Fibroblast of lung (primary cell): Measurements from ENCODE around the gene ALPK3. TPM values are rescaled to one million over a fixed set of nuclear protein-coding genes. Genes with fewer than 3 reads are reported as not detected.

Experiments
- DNase-seq, 2 donors: peaks; one replicate each; pipeline versions ENCODE4 v3.0.0 to v3.0.0-alpha.2; 2010; ENCODE audit warnings: low read depth in 2 of 2
- H2AFZ ChIP-seq: 2 replicates; pipeline ENCODE4 v1.5.1; 2012; ENCODE audit warnings: low read length, control low read depth, inconsistent platforms
- H3K27ac ChIP-seq: 2 replicates; pipeline ENCODE4 v1.5.1; 2011; ENCODE audit warnings: low read length, control low read depth; ENCODE audit not compliant: insufficient read depth
- H3K27me3 ChIP-seq: 2 replicates; pipeline ENCODE4 v1.5.1; 2011; ENCODE audit warnings: mild to moderate bottlenecking, low read length; ENCODE audit not compliant: control insufficient read depth, insufficient read depth
- H3K36me3 ChIP-seq: 2 replicates; pipeline ENCODE4 v1.5.1; 2011; ENCODE audit warnings: low read length; ENCODE audit not compliant: control insufficient read depth, insufficient read depth
- H3K4me1 ChIP-seq: 2 replicates; pipeline ENCODE4 v1.5.1; 2011; ENCODE audit warnings: low read length; ENCODE audit not compliant: control insufficient read depth, insufficient read depth; ENCODE audit errors: extremely low read depth
- H3K4me2 ChIP-seq: 2 replicates; pipeline ENCODE4 v1.5.1; 2011; ENCODE audit warnings: low read length, control low read depth; ENCODE audit not compliant: insufficient read depth; ENCODE audit errors: extremely low read depth
- H3K4me3 ChIP-seq, 4 experiments: fragments of 200-600 bp in 1 of 4; sonication (generic) in 1 of 4; replicated peaks in 1 of 4; 2 replicates each; pipeline ENCODE4 v1.5.1; 2011 to 2016; ENCODE audit warnings: low read length in 4 of 4, low read depth in 3 of 4, mild to moderate bottlenecking in 3 of 4, control low read depth in 2 of 4, inconsistent platforms in 1 of 4, mixed read lengths in 1 of 4; ENCODE audit not compliant: insufficient read depth in 1 of 4; ENCODE audit errors: control extremely low read depth in 1 of 4
- H3K79me2 ChIP-seq: 2 replicates; pipeline ENCODE4 v1.5.1; 2012; ENCODE audit warnings: mild to moderate bottlenecking, low read length, inconsistent platforms; ENCODE audit not compliant: control insufficient read depth, insufficient read depth
- H3K9ac ChIP-seq: 2 replicates; pipeline ENCODE4 v1.5.1; 2011; ENCODE audit warnings: mild to moderate bottlenecking, low read length, control low read depth; ENCODE audit not compliant: insufficient read depth
- H3K9me3 ChIP-seq: 2 replicates; pipeline ENCODE4 v1.5.1; 2012; ENCODE audit warnings: low read depth, low read length; ENCODE audit not compliant: control insufficient read depth, insufficient read depth
- H4K20me1 ChIP-seq: 2 replicates; pipeline ENCODE4 v1.5.1; 2011; ENCODE audit warnings: low read length; ENCODE audit not compliant: control insufficient read depth, insufficient read depth; ENCODE audit errors: extremely low read depth
- CTCF ChIP-seq, 2 donors: IDR thresholded peaks in 1 of 2; conservative IDR thresholded peaks in 1 of 2; 1 replicate in 1 of 2; 2 replicates in 1 of 2; pipeline ENCODE4 v1.5.1; 2011 to 2012; ENCODE audit warnings: low read length in 2 of 2, control low read depth in 1 of 2, inconsistent platforms in 1 of 2, low read depth in 1 of 2, mild to moderate bottlenecking in 1 of 2
- EZH2 ChIP-seq: IDR thresholded peaks from 2 replicates; pipeline ENCODE4 v1.5.1; 2012; ENCODE audit warnings: low read length, control low read depth, mild to moderate bottlenecking; ENCODE audit errors: missing control alignments
- polyA plus RNA-seq, 2 donors: library from polyadenylated mRNA; depleted of rRNA in 1 of 2; stranded (reverse) in 1 of 2; unstranded in 1 of 2; fragments of >200 nt; gene quantifications; 2 replicates each; pipeline ENCODE4 v1.2.1, GENCODE V29; 2011 to 2012; ENCODE audit warnings: missing spikeins in 1 of 2
- total RNA-seq: library from RNA; depleted of rRNA; stranded (reverse); fragments of >200 nt; gene quantifications from 2 replicates; pipeline ENCODE4 v1.2.1, GENCODE V29; 2014

The ALPK3 gene
- total and polyA plus RNA-seq, 2 donors (not counting 1 experiment from before 2014, with no cell fraction given), result 0.03 to 0.50 TPM

- TF ChIP-seq EZH2 (no peak), CTCF (conservative IDR thresholded peaks at IDR 0.05 in 1 of 2, IDR thresholded peaks at IDR 0.05 in 1 of 2; ENCODE audit: low read depth in 1 of 2, low read length in 2 of 2) (no peak)
- Histone ChIP-seq H3K27me3 (peaks cover 4% of the 10 kb centered on the region), H3K36me3 (no peaks in the 10 kb centered on the region), H3K27ac (no peak within 1 kb of the TSS), H4K20me1 (no peaks in the 10 kb centered on the region), H3K79me2 (no peaks in the 10 kb centered on the region), H3K4me1 (no peaks in the 10 kb centered on the region), H3K9ac (no peak within 1 kb of the TSS), H3K4me3 (no peak within 1 kb of the TSS), H2AFZ (no peak within 1 kb of the TSS), H3K4me2 (no peak within 1 kb of the TSS), H3K9me3 (no peaks in the 10 kb centered on the region)
- no peak for DNase-seq
Measured at GRCh38 chr15:84883916-84884781, 67.0 kb downstream of the ALPK3 start, which contains the start of gene SLC28A1. Gene SLC28A1 (plus strand): TSS chr15:84884662. CDS start chr15:84887761, 3,099 bp downstream.

- Histone ChIP-seq H3K4me1 (no peaks in the 10 kb centered on the region), H3K4me2 (no peak overlapping the region), H3K36me3 (no peaks in the 10 kb centered on the region), H3K27me3 (peaks cover 6% of the 10 kb centered on the region), H4K20me1 (no peaks in the 10 kb centered on the region), H2AFZ (no peak overlapping the region), H3K9me3 (no peaks in the 10 kb centered on the region), H3K79me2 (no peaks in the 10 kb centered on the region), H3K9ac (no peak overlapping the region), H3K4me3 (no peak overlapping the region), H3K27ac (no peak overlapping the region)
- TF ChIP-seq CTCF (conservative IDR thresholded peaks at IDR 0.05 in 1 of 2, IDR thresholded peaks at IDR 0.05 in 1 of 2; ENCODE audit: low read depth in 1 of 2, low read length in 2 of 2) (no peak), EZH2 (no peak)
- DNase-seq, result no peak
Measured at GRCh38 chr15:84885801-84886200, 68.6 kb downstream of the ALPK3 start.

- Histone ChIP-seq H4K20me1 (no peaks in the 10 kb centered on the region), H3K27me3 (peaks cover 9% of the 10 kb centered on the region), H3K9ac (no peak overlapping the region), H3K9me3 (no peaks in the 10 kb centered on the region), H3K4me2 (no peak overlapping the region), H3K4me1 (no peaks in the 10 kb centered on the region), H3K36me3 (no peaks in the 10 kb centered on the region), H3K27ac (no peak overlapping the region), H3K79me2 (no peaks in the 10 kb centered on the region), H2AFZ (no peak overlapping the region), H3K4me3 (no peak overlapping the region)
- no peak for TF ChIP-seq EZH2
- TF ChIP-seq CTCF (conservative IDR thresholded peaks at IDR 0.05 in 1 of 2, IDR thresholded peaks at IDR 0.05 in 1 of 2; ENCODE audit: low read depth in 1 of 2, low read length in 2 of 2), result no peak
- no peak for DNase-seq
Measured at GRCh38 chr15:84886211-84886983, 69.2 kb downstream of the ALPK3 start.
